HEK293T (cell line): Measurements from ENCODE around the gene MBD3L3.

Experiments used
- BHLHE40 ChIP-seq: fragments of 450-650 bp; IDR thresholded peaks from 2 replicates; pipeline ENCODE4 v1.6.1; 2016; ENCODE audit warnings: mild to moderate bottlenecking, moderate library complexity, borderline replicate concordance
- CTBP1 ChIP-seq: fragments of 450-650 bp; IDR thresholded peaks from 2 replicates; pipeline ENCODE4 v1.6.1; 2016; ENCODE audit warnings: borderline replicate concordance
- ELF4 ChIP-seq: fragments of 450-650 bp; IDR thresholded peaks from 2 replicates; pipeline ENCODE4 v1.6.1; 2017; ENCODE audit warnings: antibody characterized with exemption
- FOXK2 ChIP-seq: fragments of 450-650 bp; IDR thresholded peaks from 2 replicates; pipeline ENCODE4 v1.6.1; 2016; ENCODE audit warnings: mild to moderate bottlenecking
- FOXM1 ChIP-seq: fragments of 450-650 bp; IDR thresholded peaks from 2 replicates; pipeline ENCODE4 v1.6.1; 2017; ENCODE audit warnings: mild to moderate bottlenecking, borderline replicate concordance
- L3MBTL2 ChIP-seq: fragments of 450-650 bp; conservative IDR thresholded peaks from 2 replicates; pipeline ENCODE4 v1.6.1; 2016; ENCODE audit warnings: mild to moderate bottlenecking
- SP1 ChIP-seq: fragments of 450-650 bp; IDR thresholded peaks from 2 replicates; pipeline ENCODE4 v1.6.1; 2017
- TARDBP ChIP-seq: fragments of 450-650 bp; IDR thresholded peaks from 2 replicates; pipeline ENCODE4 v1.6.1; 2016
- ZNF384 ChIP-seq: fragments of 450-650 bp; IDR thresholded peaks from 2 replicates; pipeline ENCODE4 v1.6.1; 2016

- TF ChIP-seq FOXM1 (no peak), CTBP1 (no peak), L3MBTL2 (no peak), BHLHE40 (no peak), FOXK2 (no peak), TARDBP (no peak), SP1 (no peak), ZNF384 (no peak), ELF4 (no peak)
Observed at GRCh38 chr19:7076151-7076550, 17.7 kb upstream of the MBD3L3 start.
